Left forelimb (tissue), 1 donor: ENCODE data around the gene CD164L2.

Experiments used
- DNase-seq: peaks from one replicate; pipeline ENCODE4 v3.0.0-alpha.2; 2018; ENCODE audit warnings: low spot score

The CD164L2 gene

DNA sequence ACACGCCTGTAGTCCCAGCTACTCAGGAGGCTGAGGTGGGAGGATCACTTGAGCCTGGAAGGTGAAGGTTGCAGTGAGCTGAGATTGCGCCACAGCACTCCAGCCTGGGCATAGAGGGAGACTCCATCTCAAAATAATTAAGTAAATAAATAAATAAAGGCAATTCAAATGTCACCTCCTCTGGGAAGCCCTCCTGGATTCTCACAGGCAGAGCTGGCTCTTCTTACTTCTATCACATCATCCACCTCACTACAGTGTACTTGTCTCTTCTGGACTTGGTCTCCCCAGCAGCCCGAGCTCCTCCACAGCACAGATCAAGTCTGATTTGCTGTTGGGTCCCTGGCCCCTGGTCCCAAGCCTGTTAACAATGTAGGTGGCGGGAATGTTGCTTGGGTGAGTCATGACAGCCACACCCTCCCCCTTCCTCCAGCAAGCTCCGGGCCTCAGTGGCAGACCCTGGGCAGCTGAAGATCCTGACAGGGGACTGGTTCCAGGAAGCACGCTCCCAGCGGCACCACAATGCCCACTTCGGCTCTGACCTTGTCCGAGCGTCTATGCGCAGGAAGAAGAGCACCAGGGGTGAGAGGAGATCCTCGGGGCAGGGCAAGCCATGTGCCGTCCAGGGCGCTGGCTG is 36.0 kb downstream of the CD164L2 start:
- DNase-seq = no peak

DNA sequence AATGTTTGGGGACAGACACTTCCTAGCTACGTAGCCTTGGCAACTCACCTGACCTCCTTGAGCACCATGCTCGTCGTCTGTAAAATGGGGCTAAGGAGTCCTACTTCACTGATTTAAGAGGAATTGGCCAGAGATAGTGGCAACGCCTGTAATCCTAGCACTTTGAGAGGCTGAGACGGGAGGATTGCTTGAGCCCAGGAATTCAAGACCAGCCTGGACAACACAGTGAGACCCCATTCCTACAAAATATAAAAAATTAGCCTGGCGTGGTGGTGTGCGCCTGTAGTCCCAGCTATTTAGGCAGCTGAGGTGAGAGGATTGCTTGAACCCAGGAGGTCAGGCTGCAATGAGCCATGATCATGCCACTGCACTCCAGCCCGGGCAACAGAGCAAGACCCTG is 36.8 kb downstream of the CD164L2 start:
- DNase-seq = no peak

DNA sequence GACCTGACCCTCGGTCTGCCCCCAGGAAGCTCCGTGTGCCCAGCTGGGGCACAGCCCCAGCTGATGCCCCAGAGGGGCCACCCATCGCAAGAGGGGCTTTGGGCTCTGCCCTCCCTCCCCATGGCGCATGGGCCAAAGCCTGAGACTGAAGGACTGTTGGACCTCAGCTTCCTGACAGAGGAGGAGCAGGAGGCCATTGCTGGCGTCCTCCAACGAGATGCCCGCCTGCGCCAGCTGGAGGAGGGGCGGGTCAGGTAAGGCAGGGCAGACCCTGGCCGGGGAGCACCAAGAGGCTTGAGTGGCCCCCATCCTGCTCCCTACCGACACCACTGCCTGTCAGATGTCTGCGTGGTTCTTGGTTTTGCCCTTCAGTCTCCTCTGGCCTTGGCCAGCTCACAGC is 37.9 kb downstream of the CD164L2 start:
- DNase-seq = no peak

DNA sequence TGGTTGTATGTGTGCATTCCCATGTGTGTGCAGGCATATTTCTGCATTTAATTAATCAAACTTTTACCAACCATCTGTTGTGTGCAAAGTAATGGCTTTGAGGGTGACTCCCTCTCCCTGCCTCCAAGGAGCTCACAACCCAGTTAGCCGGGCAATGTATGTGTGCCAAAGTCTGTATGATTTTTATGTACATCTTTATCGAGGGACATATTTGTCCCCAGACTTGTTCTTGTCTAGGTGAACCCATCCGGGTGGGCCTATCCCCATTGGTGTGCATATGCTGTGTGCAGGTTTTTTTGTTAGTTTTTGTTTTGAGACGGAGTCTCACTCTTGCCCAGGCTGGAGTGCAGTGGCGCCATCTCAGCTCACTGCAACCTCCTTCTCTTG is 39.5 kb downstream of the CD164L2 start:
- DNase-seq = no peak

DNA sequence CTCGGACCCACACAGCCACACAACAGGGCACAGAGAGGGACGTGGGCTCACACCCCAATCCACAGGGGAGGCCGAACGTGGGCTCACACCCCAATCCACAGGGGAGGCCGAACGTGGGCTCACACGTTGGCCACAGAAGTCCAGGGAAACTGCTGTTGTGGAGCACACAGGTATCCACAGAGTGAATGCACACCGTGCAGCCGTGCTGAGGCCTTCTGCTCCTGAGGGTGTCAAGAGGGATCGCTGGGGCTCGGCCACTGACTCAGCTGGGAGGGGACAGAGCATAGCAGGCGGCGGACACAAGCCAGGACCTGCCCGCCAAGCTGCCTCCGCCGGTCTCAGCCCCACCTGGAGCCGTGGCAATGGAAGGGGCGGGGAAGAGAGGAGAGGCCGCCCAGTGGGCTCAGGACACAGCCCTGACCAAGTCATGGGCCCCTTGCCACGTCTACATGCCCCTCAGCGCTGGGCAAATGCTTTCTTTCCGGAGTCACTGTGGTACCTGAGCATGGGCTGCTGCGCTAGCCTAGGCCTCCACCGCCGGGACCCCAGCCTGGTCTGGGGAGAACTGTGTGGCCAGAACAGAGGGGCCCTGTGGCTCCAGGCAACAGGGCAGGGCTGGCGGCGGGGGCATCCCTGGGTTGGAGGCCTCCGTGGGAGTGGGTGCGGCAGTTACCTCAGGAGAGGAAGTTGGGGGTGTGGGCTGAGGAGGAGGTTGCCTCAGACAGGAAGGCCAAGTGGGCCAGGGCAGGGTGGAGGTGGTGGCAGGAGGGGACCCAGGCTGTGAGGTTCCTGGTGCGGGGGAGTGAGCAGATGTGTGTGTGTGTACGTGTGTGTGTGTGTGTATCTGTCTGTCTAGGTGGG is 40.1 kb downstream of the CD164L2 start:
- DNase-seq = no peak

DNA sequence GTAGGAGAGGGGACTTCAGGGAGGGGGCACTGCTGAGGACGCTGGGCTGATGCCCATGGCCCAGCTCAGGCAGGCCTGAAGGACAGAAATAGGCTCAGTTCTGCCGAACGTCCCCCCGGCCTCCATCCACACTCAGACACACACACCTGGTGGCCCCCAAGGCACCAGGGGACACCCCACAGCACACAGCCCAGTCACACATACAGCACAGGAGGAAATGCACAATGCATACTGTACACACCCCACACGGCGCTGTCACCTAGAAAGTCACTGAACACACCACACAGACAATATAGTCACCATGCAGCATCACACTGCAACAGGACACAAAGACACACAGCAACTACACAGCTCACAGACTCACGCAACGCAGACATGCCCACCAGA is 40.7 kb downstream of the CD164L2 start:
- DNase-seq = no peak

DNA sequence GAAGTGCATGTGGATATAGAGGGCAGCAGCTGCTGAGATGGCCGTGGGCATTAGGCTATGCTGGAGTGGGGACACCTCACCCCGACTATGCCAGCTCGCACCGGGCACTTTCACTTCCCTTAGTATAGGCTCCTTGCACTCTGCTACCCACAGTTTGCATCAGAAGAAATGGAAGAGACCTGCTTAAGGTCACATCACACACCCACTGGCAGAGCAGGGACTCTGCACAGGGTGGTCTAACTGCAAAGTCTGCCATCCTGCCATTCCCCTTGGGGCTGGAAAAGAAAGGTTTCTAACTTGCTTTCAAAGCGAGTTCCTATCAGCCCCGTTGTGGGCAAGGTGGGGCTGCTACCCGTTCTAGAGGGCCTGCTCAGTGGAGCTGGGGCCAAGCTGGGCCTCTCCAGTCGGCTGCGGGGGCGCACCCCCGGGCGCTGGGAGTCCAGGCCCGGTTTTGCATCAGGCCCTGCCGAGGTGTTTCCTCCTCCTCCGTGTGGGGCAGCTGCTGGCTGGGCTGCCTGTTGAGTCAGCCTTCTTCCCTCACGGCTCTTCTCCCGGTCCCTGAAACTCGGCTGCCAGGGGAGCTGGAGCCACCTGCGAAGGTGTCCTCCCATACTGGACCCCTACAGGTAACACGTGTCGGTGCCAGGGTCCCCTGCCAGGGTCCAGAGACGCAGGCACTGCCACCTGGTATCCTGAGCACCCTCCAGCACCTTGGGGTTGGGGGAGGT is 41.4 kb downstream of the CD164L2 start, which contains the start of gene SYTL1:
Gene SYTL1, plus strand, starts transcription at position 498 of the 728 bp plus-strand sequence. CDS start 3,313 bp downstream, outside the sequence.
- no peak for DNase-seq

DNA sequence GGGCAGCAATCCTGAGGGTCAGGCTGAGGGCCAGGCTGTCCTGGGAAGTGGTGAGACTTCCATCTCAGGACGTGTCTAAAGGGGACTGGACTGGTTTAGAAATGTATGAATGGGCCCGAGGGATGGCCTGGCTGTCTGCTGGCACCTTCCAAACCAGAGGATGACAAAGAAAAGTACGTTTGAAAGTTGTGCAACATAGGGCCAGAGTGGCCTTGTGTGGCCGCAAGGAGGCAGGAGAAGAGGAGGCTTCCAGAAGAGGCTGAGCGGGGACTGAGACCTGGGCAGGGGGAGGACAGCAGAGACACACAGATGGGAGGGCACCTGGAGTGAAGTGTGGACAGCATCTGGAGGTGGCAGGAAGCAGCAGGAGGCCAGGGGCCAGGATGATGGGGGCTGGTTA is 43.9 kb downstream of the CD164L2 start:
- DNase-seq = no peak

DNA sequence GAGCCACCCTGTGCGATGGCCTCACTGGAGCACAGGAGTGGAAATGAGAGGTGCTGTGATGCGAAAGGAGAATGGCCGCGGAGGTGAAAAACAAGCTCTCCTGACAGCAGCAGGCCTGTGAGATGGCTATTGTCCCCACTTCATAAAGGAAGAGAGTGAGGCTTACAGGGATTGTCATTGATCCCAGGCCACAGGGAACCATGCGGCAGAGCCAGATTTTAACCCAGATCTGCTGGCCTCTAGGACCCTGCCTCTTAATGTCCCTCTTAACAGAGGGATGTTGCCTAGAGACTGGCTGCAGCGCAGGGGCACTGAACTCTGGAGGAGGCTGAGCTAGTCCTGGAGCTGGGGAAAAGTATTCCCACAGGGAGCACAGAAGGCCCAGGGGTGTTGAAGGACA is 44.4 kb downstream of the CD164L2 start:
- DNase-seq = no peak

DNA sequence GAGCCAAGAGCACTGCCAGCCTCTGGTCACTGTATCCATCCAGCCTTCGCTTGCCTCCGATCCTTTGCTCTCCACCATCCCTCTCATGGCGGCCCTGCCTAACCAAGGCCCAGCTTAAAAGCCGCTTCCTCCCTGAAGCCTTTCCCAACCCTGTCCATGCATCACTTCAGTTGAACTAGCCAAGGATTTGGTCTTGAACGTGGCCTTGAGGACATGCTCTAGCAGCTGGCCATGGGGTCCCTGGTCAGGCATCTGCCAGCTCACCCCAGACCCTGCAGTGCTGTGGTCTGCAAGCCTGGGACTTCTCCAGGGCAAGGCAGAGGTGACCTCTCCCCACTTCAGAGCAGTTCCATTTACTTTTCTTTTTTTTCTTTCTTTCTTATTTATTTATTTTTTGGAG is 46.4 kb downstream of the CD164L2 start:
- DNase-seq = no peak

DNA sequence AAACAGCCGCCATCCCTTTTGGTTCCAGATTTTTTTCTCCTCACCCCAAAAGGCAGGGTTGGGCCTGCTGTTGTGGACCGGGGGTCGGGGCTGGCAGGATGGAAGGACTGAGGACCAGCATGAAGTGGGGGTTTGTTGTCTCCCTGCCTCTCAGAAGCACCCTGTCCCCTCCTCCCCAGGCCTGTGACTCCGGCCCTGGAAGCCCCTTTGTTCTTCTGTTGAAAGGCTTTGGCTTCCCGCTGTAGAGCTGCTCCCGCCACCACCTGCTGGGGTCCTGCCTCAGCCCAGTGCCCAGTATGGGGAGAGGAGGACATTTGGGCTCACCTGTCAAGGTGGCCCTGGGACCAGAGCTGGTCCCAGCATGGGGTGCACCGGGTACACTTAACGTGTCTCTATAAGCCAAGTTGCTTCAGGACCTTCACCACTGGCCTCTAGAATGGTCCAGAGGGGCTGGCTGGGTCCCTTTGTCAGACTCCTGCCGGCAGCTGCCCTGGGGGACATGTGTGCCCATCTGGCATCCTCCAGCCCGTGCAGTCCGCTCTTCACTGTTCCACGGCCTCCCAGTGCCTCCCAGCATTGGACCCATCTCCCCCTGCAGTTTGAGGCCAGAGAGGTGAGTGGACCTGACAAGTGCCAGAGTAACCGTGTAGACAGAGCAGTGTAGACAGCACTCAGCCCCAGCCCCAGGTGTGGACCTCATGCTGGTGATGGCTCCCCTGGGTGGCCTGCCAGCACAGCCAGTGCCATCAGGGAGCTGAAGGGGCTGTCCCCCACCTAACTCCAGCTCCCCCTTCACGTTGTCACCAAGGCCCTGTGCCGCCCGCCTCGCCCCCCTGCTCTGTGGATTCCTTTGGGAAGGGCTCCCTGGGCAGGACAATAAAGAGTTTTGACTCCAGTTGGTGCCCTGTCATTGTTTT is 47.4 kb downstream of the CD164L2 start:
- no peak for DNase-seq

DNA sequence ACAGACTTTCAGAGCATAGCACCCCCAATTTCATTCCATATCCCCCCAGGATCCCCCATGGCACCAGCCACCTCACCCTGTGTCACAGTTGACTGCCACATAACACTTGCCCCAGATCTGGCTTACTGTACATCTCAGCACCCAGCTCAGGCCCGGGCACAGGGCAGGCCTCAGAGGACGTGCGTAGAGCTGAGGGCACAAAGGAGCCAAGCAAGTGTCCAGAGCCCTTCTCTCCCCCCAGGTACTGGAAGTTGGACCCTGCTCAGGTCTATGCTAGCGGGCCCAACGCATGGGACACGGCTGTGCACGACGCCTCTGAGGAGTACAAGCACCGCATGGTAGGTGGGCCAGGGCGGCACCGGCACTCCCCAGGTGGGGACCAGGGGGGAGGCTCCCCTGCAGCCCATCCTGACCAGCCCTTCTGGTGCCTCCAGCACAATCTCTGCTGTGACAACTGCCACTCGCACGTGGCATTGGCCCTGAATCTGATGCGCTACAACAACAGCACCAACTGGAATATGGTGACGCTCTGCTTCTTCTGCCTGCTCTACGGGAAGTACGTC is 49.3 kb downstream of the CD164L2 start:
- DNase-seq = no peak

DNA sequence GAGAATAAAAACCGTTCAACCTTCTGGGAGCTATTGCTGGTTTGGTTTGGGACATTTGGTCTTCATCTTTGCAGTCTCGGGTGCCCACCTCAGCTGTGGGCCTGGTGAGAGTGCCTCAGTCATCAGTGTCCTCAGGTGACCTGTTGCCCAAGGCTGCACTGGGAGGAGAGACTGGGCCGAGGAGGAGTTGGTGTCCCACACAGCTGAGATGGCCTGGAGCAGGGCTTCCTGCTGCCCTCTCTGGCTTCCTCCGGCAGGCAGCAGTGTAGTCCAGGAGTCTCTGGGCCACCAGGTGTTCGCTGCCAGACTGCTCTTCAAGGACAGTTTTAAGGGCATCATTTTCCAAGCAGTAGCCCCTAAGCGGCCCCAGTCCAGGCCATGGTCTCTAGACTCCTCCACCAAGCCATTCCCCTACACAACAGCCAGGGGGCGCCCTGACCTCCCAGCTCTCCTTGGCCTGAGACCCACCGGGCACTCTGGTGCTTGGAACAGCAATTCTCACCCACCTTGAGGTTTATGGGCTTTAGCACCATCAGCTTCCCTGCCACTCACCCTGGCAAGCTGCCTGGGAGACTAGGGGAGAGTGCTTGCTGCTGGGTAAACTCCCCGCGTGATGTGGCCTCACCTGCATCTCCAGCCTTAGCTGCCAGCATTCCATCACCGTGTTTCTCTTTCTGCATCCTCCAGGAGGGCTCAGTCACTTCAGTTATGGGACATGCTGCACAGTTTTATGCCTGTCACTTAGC is 50.4 kb downstream of the CD164L2 start:
- no peak for DNase-seq

DNA sequence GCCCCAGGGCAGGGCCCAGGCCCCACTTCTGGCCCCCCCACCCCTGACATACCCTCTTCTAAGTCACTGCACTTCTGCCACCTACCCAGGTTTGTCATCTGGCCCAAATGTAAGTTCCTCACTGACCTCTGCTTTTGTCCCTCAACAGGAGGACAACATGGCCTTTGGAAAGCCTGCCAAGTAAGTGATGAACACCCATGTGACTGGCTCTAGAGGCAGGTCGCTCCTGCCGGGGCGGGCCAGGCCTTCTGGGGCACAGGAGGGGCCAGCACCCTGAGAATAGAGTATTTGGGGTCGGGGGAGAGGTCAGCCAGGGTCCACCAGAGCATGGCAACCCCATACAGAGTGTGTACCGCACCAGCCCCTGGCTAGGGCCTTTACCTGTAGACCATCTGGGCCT is 51.2 kb downstream of the CD164L2 start:
- no peak for DNase-seq

DNA sequence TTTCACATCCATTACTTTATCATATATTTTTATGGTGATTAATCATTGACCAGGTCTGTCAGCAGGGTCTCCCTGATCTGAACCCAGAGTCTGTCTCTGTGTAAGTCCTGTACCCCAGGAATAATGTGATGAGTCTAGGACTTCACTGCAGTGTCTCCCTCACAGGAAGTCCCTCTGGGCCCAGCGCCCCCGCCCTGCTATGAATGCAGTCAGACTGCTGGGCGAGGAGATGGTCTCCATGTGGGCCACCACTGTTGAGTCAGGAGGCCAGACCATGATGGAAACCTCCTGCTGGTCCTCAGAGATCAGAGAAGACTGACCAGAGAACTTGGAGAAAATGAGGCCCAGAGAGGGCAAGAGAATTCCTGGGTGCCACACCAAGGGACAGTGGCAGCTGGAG is 51.7 kb downstream of the CD164L2 start:
- no peak for DNase-seq

DNA sequence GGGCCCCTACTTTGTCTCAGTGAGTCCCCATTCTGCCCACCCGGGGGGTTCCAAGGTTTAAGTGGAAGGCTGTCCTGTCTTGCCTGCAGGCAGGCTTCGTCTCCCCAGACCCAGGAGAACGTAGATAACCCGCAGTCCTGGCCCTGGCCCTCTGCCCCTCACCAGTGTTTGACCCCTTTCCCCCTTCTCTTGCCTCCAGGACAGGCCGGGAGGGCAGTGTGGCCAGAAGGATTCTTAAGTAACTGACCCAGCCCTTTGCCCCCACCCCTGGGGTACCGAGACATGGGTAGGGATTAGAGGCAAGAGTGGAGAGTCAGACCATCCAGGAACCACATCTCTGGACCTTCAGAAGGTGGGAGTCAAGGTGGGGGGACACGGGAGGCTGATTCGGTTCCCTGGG is 52.3 kb downstream of the CD164L2 start:
- DNase-seq = no peak
